ENCODE measurements around the gene FXYD1. TPM values are rescaled to one million over a fixed set of nuclear protein-coding genes. Genes with fewer than 3 reads are reported as not detected.
A peak's percentile ranks its signal among the peaks of the same experiment; 100 is the strongest.

Gene FXYD1
- total RNA-seq, 1 experiment from 2014 or later: not detected

DNA sequence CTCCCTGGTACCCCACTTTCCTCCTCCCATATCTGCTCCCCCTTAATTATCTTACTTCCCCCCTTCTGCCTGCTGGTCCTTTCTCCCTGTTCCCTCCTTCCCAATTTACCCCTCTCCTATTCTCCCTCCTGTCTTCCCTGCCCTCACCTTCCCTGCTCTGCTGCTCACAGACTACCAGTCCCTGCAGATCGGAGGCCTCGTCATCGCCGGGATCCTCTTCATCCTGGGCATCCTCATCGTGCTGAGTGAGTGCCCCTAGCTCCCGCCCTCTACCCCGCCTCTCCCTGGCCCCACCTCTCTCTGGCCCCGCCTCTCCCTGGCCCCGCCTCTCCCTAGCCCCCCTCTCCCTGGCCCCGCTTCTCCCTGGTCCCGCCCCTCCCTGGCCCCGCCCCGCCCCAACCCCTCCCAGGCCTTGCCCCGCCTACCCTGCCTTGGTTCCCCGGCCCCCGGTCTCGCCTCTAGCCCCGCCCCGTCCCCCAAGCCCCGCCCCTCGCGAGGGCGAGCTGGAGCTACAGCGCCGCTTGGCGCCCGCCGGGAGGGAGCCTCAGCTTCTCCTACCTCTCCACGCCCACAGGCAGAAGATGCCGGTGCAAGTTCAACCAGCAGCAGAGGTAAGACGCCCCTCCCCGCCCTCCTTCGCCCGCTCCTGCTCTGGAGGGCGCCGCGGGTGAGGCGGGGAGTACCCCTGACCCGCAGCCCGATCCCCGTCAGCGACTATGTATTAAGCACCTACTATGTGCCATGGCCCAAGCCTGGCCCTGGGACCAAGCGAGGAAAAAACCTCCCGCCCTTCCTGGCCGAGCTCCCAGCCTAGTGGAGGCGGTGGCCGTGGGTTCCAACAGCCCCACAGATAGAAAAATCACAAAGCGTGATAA lies 2.6 kb downstream of the FXYD1 start:
- H3K36me3 ChIP-seq (ENCODE audit: low read depth): no peaks in the 10 kb centered on the region
- peaks cover 20% of the 10 kb centered on the region for H3K4me1 ChIP-seq (replicated peaks; ENCODE audit: insufficient read depth)
- no TSS peak for BruUV-seq (replicated peaks)
- ChIA-PET POLR2A (ENCODE audit: unreplicated experiment) (interaction anchor here (0.6 to 0.7 kb wide), 5 partner anchors 13 to 1517 kb away, joined by 4 to 19 read pairs (median 13); partner anchors contain the start of genes FXYD3 and FXYD5), CTCF (interaction anchor here (0.5 to 2.2 kb wide), 22 partner anchors 9 to 1768 kb away, joined by 3 to 23 read pairs (median 4); partner anchors contain the start of genes CEBPG and FXYD5)
- no peaks in the 10 kb centered on the region for H3K9me2 ChIP-seq (ENCODE audit: insufficient read depth)
- TF ChIP-seq EZH2 (IDR thresholded peaks at IDR 0.05; ENCODE audit: low read depth) (no peak), CTCF (conservative IDR thresholded peaks at IDR 0.05) (peak; percentile 54; the same call in 1 of the 2 replicates)
- H3K9me3 ChIP-seq (ENCODE audit: insufficient read depth, low read depth): no peaks in the 10 kb centered on the region
- no peak overlapping the region for H2AFZ ChIP-seq
- no peaks in the 10 kb centered on the region for H3K27me3 ChIP-seq (ENCODE audit: insufficient read depth, low read depth)
- H3K4me3 ChIP-seq: no peak overlapping the region; the same call in 1 of the 2 replicates
- H3F3A ChIP-seq (ENCODE audit: insufficient read depth, low read depth): peaks cover 26% of the 10 kb centered on the region; the same call in 1 of the 2 replicates
- H4K20me1 ChIP-seq (ENCODE audit: insufficient read depth): no peaks in the 10 kb centered on the region
- intact Hi-C loops (cut with micrococcal nuclease; ENCODE audit: unreplicated experiment): loop anchor here (1.0 to 10.0 kb wide), 6 partner anchors 52 to 214 kb away; partner anchors contain the start of genes FFAR3 and USF2
- DNase-seq: peak; percentile 77 to 95
- H3K27ac ChIP-seq: no peak overlapping the region
- H3K4me2 ChIP-seq: peak overlapping the region; percentile 73
- no peaks in the 10 kb centered on the region for H3K79me2 ChIP-seq (ENCODE audit: low read depth)

- no peak overlapping the region for H3K27ac ChIP-seq
- no peaks in the 10 kb centered on the region for H3K27me3 ChIP-seq (ENCODE audit: insufficient read depth, low read depth)
- CTCF ChIA-PET: interaction anchor here (0.5 to 2.2 kb wide), 17 partner anchors 8 to 346 kb away, joined by 3 to 23 read pairs (median 5); partner anchors contain the start of gene FXYD5
- H3K9me2 ChIP-seq (ENCODE audit: insufficient read depth): no peaks in the 10 kb centered on the region
- TF ChIP-seq CTCF (conservative IDR thresholded peaks at IDR 0.05) (no peak), EZH2 (IDR thresholded peaks at IDR 0.05; ENCODE audit: low read depth) (no peak)
- no peaks in the 10 kb centered on the region for H4K20me1 ChIP-seq (ENCODE audit: insufficient read depth)
- H3K79me2 ChIP-seq (ENCODE audit: low read depth): no peaks in the 10 kb centered on the region
- no peaks in the 10 kb centered on the region for H3K36me3 ChIP-seq (ENCODE audit: low read depth)
- no peak for DNase-seq
- BruUV-seq (replicated peaks): no TSS peak
- intact Hi-C loops (cut with micrococcal nuclease; ENCODE audit: unreplicated experiment): loop anchor here (1.0 to 10.0 kb wide), 7 partner anchors 53 to 213 kb away; partner anchors contain the start of genes FFAR3 and USF2
- H2AFZ ChIP-seq: no peak overlapping the region
- peaks cover 20% of the 10 kb centered on the region for H3K4me1 ChIP-seq (replicated peaks; ENCODE audit: insufficient read depth)
- H3F3A ChIP-seq (ENCODE audit: insufficient read depth, low read depth): peaks cover 26% of the 10 kb centered on the region; the same call in 1 of the 2 replicates
- H3K9me3 ChIP-seq (ENCODE audit: insufficient read depth, low read depth): no peaks in the 10 kb centered on the region
- POLR2A ChIA-PET (ENCODE audit: unreplicated experiment): interaction anchor here (0.6 to 0.7 kb wide), 2 partner anchors 76 to 135 kb away, joined by 5 to 13 read pairs; no protein-coding TSS in a partner anchor
- H3K4me3 ChIP-seq: peak overlapping the region; percentile 38; the same call in 1 of the 2 replicates
- peak overlapping the region; percentile 74 for H3K4me2 ChIP-seq
Measured at GRCh38 chr19:35141837-35142605, 3.4 kb downstream of the FXYD1 start.

All from PC-9 (cell line).